SK-N-SH treated with all-trans-retinoic acid at 6 μM for 48 hours (cell line): ENCODE results near the gene AMFR.

Source experiments
- ATAC-seq: fragments of 200-7000 bp; cut with Tn5 transposase; 3 replicates; pipeline ENCODE4 v1.9.1; 2020; ENCODE audit warnings: mild to moderate bottlenecking, moderate library complexity
- ARNTL ChIP-seq: fragments of 450-650 bp; formaldehyde crosslinking; IDR thresholded peaks from 2 replicates; pipeline ENCODE4 v1.5.0; 2020; ENCODE audit warnings: low read depth, mild to moderate bottlenecking, moderate library complexity, borderline replicate concordance
- CSDC2 ChIP-seq: fragments of 250-450 bp; sonication (Bioruptor Pico); IDR thresholded peaks from 2 replicates; pipeline ENCODE4 v1.5.0; 2020; ENCODE audit warnings: mild to moderate bottlenecking, moderate library complexity
- ESRRG ChIP-seq: fragments of 250-450 bp; sonication (Bioruptor Pico); IDR thresholded peaks from 2 replicates; pipeline ENCODE4 v1.6.1; 2021; ENCODE audit warnings: mild to moderate bottlenecking
- GLIS3 ChIP-seq: fragments of 250-450 bp; sonication (Bioruptor Pico); IDR thresholded peaks from 2 replicates; pipeline ENCODE4 v1.5.0; 2020; ENCODE audit warnings: mild to moderate bottlenecking, moderate library complexity
- ISL1 ChIP-seq: fragments of 250-450 bp; sonication (Bioruptor Pico); IDR thresholded peaks from 2 replicates; pipeline ENCODE4 v2.1.2; 2022; ENCODE audit warnings: mild to moderate bottlenecking, moderate library complexity
- OSR1 ChIP-seq: fragments of 250-450 bp; sonication (Bioruptor Pico); IDR thresholded peaks from 2 replicates; pipeline ENCODE4 v1.8.0; 2022; ENCODE audit warnings: moderate library complexity, mild to moderate bottlenecking, inconsistent platforms
- PPARA ChIP-seq: fragments of 250-450 bp; sonication (Bioruptor Pico); IDR thresholded peaks from 2 replicates; pipeline ENCODE4 v1.5.0; 2020; ENCODE audit warnings: mild to moderate bottlenecking, borderline replicate concordance
- RARB ChIP-seq: fragments of 250-450 bp; sonication (Bioruptor Pico); IDR thresholded peaks from 2 replicates; pipeline ENCODE4 v1.8.0; 2021; ENCODE audit warnings: mild to moderate bottlenecking, moderate library complexity
- SNAI2 ChIP-seq: fragments of 250-450 bp; sonication (Bioruptor Pico); IDR thresholded peaks from 2 replicates; pipeline ENCODE4 v1.5.0; 2020; ENCODE audit warnings: mild to moderate bottlenecking, moderate library complexity
- TCF4 ChIP-seq: fragments of 250-450 bp; sonication (Bioruptor Pico); IDR thresholded peaks from 2 replicates; pipeline ENCODE4 v1.8.0; 2021; ENCODE audit warnings: mild to moderate bottlenecking, moderate library complexity, borderline replicate concordance
- TOX ChIP-seq: fragments of 250-450 bp; sonication (Bioruptor Pico); IDR thresholded peaks from 2 replicates; pipeline ENCODE4 v1.8.0; 2021; ENCODE audit warnings: mild to moderate bottlenecking, moderate library complexity, borderline replicate concordance
- ZC3H10 ChIP-seq: fragments of 250-450 bp; sonication (Bioruptor Pico); IDR thresholded peaks from 2 replicates; pipeline ENCODE4 v1.5.1; 2021; ENCODE audit warnings: mild to moderate bottlenecking, moderate library complexity
- ZFP3 ChIP-seq: fragments of 250-450 bp; sonication (Bioruptor Pico); IDR thresholded peaks from 2 replicates; pipeline ENCODE4 v1.5.0; 2020; ENCODE audit warnings: mild to moderate bottlenecking, moderate library complexity
- ZNF565 ChIP-seq: fragments of 450-650 bp; formaldehyde crosslinking; conservative IDR thresholded peaks from 2 replicates; pipeline ENCODE4 v1.5.0; 2020; ENCODE audit warnings: low read depth, mild to moderate bottlenecking, moderate library complexity
- ZNF70 ChIP-seq: fragments of 450-650 bp; formaldehyde crosslinking; IDR thresholded peaks from 2 replicates; pipeline ENCODE4 v1.5.0; 2020; ENCODE audit warnings: mild to moderate bottlenecking, moderate library complexity
- ZNF8 ChIP-seq: fragments of 450-650 bp; formaldehyde crosslinking; IDR thresholded peaks from 2 replicates; pipeline ENCODE4 v1.5.0; 2020; ENCODE audit warnings: mild to moderate bottlenecking, moderate library complexity
- TF ChIP-seq, protein P1 (sequence below): fragments of 250-450 bp; sonication (Bioruptor Pico); IDR thresholded peaks from 2 replicates; pipeline ENCODE4 v1.5.0; 2020; ENCODE audit warnings: mild to moderate bottlenecking, moderate library complexity
- TF ChIP-seq, protein P2 (sequence below): fragments of 250-450 bp; sonication (Bioruptor Pico); IDR thresholded peaks from 2 replicates; pipeline ENCODE4 v1.8.0; 2020; ENCODE audit warnings: mild to moderate bottlenecking, moderate library complexity, borderline replicate concordance
- TF ChIP-seq, protein P3 (sequence below): fragments of 250-450 bp; sonication (Bioruptor Pico); IDR thresholded peaks from 2 replicates; pipeline ENCODE4 v1.8.0; 2021; ENCODE audit warnings: low read depth, mild to moderate bottlenecking, moderate library complexity, borderline replicate concordance
- TF ChIP-seq, protein P4 (sequence below): fragments of 250-450 bp; sonication (Bioruptor Pico); IDR thresholded peaks from 2 replicates; pipeline ENCODE4 v1.5.1; 2020; ENCODE audit warnings: low read depth, mild to moderate bottlenecking, moderate library complexity
- TF ChIP-seq, protein P5 (sequence below): fragments of 250-450 bp; sonication (Bioruptor Pico); IDR thresholded peaks from 2 replicates; pipeline ENCODE4 v1.5.1; 2021; ENCODE audit warnings: mild to moderate bottlenecking, moderate library complexity

Gene AMFR

DNA sequence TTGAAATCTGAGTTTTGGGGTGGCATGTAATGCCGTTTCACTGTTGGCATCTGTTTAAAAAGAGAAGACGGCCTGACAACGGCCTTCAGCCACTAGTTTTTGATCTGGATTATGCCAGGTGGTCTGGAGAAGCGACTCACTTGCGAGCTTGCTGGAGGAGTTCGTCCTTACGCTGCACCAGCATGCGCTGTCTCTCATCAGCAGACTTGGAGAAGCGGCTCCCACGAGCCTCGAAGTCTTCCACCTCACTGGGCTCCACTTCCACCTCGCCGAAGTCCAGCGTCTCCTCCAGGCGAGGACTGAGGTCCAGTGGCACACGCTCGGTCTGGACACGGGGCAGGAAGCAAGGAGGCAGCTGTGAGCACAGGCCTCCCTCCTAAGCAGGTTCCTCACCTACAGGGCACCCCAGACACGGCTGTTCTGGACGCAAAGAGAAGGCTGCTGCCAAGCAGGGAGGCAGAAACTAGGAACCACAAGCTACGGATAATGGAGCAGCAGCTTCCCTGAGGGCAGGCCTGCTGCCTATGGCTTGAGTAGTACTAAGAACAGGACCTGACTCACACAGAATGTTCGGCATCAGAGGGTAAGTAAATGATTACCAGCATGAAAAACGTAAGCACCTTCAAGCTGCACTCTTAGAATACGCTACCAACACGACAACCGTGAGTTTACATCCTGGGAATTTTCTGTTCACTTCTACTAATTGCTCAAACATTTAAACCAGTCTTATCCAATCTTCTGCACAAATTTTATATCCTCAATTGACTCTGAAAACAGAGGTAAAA lies 61.4 kb downstream of the AMFR start:
- TF ChIP-seq ESRRG = no peak
- TF ChIP-seq TCF4 (CRISPR knock-in tag) = no peak
- no peak for TF ChIP-seq ISL1 (CRISPR knock-in tag)
- TF ChIP-seq GLIS3 (CRISPR knock-in tag) = no peak
- no peak for TF ChIP-seq RARB (CRISPR knock-in tag)
- TF ChIP-seq, protein P1, sequence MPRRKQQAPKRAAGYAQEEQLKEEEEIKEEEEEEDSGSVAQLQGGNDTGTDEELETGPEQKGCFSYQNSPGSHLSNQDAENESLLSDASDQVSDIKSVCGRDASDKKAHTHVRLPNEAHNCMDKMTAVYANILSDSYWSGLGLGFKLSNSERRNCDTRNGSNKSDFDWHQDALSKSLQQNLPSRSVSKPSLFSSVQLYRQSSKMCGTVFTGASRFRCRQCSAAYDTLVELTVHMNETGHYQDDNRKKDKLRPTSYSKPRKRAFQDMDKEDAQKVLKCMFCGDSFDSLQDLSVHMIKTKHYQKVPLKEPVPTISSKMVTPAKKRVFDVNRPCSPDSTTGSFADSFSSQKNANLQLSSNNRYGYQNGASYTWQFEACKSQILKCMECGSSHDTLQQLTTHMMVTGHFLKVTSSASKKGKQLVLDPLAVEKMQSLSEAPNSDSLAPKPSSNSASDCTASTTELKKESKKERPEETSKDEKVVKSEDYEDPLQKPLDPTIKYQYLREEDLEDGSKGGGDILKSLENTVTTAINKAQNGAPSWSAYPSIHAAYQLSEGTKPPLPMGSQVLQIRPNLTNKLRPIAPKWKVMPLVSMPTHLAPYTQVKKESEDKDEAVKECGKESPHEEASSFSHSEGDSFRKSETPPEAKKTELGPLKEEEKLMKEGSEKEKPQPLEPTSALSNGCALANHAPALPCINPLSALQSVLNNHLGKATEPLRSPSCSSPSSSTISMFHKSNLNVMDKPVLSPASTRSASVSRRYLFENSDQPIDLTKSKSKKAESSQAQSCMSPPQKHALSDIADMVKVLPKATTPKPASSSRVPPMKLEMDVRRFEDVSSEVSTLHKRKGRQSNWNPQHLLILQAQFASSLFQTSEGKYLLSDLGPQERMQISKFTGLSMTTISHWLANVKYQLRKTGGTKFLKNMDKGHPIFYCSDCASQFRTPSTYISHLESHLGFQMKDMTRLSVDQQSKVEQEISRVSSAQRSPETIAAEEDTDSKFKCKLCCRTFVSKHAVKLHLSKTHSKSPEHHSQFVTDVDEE (CRISPR knock-in tag) = no peak
- no peak for TF ChIP-seq ZC3H10 (CRISPR knock-in tag)
- TF ChIP-seq SNAI2 = no peak
- no peak for TF ChIP-seq ZFP3 (CRISPR knock-in tag)
- no peak for TF ChIP-seq PPARA
- TF ChIP-seq ZNF565 (CRISPR knock-in tag) = no peak
- TF ChIP-seq, protein P2, sequence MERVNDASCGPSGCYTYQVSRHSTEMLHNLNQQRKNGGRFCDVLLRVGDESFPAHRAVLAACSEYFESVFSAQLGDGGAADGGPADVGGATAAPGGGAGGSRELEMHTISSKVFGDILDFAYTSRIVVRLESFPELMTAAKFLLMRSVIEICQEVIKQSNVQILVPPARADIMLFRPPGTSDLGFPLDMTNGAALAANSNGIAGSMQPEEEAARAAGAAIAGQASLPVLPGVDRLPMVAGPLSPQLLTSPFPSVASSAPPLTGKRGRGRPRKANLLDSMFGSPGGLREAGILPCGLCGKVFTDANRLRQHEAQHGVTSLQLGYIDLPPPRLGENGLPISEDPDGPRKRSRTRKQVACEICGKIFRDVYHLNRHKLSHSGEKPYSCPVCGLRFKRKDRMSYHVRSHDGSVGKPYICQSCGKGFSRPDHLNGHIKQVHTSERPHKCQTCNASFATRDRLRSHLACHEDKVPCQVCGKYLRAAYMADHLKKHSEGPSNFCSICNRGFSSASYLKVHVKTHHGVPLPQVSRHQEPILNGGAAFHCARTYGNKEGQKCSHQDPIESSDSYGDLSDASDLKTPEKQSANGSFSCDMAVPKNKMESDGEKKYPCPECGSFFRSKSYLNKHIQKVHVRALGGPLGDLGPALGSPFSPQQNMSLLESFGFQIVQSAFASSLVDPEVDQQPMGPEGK = no peak
- TF ChIP-seq, protein P3, sequence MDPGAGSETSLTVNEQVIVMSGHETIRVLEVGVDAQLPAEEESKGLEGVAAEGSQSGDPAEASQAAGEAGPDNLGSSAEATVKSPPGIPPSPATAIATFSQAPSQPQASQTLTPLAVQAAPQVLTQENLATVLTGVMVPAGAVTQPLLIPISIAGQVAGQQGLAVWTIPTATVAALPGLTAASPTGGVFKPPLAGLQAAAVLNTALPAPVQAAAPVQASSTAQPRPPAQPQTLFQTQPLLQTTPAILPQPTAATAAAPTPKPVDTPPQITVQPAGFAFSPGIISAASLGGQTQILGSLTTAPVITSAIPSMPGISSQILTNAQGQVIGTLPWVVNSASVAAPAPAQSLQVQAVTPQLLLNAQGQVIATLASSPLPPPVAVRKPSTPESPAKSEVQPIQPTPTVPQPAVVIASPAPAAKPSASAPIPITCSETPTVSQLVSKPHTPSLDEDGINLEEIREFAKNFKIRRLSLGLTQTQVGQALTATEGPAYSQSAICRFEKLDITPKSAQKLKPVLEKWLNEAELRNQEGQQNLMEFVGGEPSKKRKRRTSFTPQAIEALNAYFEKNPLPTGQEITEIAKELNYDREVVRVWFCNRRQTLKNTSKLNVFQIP = no peak
- TF ChIP-seq, protein P4, sequence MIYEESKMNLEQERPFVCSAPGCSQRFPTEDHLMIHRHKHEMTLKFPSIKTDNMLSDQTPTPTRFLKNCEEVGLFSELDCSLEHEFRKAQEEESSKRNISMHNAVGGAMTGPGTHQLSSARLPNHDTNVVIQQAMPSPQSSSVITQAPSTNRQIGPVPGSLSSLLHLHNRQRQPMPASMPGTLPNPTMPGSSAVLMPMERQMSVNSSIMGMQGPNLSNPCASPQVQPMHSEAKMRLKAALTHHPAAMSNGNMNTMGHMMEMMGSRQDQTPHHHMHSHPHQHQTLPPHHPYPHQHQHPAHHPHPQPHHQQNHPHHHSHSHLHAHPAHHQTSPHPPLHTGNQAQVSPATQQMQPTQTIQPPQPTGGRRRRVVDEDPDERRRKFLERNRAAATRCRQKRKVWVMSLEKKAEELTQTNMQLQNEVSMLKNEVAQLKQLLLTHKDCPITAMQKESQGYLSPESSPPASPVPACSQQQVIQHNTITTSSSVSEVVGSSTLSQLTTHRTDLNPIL (CRISPR knock-in tag) = no peak
- TF ChIP-seq, protein P5, sequence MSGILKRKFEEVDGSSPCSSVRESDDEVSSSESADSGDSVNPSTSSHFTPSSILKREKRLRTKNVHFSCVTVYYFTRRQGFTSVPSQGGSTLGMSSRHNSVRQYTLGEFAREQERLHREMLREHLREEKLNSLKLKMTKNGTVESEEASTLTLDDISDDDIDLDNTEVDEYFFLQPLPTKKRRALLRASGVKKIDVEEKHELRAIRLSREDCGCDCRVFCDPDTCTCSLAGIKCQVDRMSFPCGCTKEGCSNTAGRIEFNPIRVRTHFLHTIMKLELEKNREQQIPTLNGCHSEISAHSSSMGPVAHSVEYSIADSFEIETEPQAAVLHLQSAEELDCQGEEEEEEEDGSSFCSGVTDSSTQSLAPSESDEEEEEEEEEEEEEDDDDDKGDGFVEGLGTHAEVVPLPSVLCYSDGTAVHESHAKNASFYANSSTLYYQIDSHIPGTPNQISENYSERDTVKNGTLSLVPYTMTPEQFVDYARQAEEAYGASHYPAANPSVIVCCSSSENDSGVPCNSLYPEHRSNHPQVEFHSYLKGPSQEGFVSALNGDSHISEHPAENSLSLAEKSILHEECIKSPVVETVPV (CRISPR knock-in tag) = no peak
- no peak for TF ChIP-seq OSR1 (CRISPR knock-in tag)
- TF ChIP-seq TOX = no peak
- no peak for TF ChIP-seq CSDC2 (CRISPR knock-in tag)

DNA sequence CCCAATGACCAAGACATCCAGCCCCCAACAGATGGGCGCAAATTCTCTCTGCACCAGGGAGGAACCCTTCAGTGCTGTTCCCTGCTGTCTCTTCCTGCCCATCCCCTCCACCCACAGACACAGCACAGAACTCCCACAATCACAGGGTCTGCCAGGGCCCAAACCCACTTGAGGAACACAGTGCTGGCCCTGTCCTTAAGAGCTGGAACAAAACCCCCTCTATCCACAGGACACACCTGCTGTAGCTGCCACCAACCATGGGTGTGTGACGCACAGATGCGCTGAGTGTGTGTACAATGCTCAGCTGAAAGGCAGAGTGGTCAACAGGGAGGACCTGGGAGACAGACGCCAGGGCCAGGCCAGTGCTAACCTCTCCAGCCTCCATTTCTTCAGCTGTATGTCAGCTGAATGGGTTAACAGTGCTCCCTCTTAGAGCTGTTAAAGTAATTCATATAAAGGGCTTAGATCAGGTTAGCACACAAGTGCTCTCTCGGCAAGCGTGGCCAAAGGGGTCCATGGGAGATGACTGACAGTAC lies 62.1 kb downstream of the AMFR start:
- TF ChIP-seq ZNF565 (CRISPR knock-in tag) (no peak), RARB (CRISPR knock-in tag) (no peak), ZNF8 (no peak), GLIS3 (CRISPR knock-in tag) (no peak), TCF4 (CRISPR knock-in tag) (no peak), ZNF70 (CRISPR knock-in tag) (no peak), SNAI2 (no peak), PPARA (no peak), ISL1 (CRISPR knock-in tag) (no peak), ZFP3 (CRISPR knock-in tag) (no peak), OSR1 (CRISPR knock-in tag) (no peak), TOX (no peak), ARNTL (CRISPR knock-in tag) (no peak)
- TF ChIP-seq, protein P3 = no peak
- TF ChIP-seq, protein P4 (CRISPR knock-in tag) = no peak
- ATAC-seq = no peak

More for the DNA sequence above, 61.4 kb downstream of the AMFR start:
- ATAC-seq = no peak
